Calu3 (cell line): ENCODE data around the gene MBP. TPM values are rescaled to one million over a fixed set of nuclear protein-coding genes. Genes with fewer than 3 reads are reported as not detected.

ENCODE experiments used
- BruUV-seq: library from RNA; stranded (reverse); fragments of 400-500 nt; replicated peaks from 2 replicates; lab custom pipeline; 2021; lab: Mats Ljungman, UMichigan
- CTCF ChIA-PET: fragments of 300-600 bp; sonication (Branson Sonifier 250); formaldehyde crosslinking; loops from one replicate; lab custom pipeline; 2022; ENCODE audit warnings: antibody characterized with exemption; lab: Charles Lee
- DNase-seq: peaks from one replicate; pipeline ENCODE4 v3.0.0; 2022
- H3K27ac Mint-ChIP-seq: one replicate; pipeline ENCODE4 v1.8.0; 2022; ENCODE audit warnings: mixed read lengths; ENCODE audit not compliant: unreplicated experiment
- H3K27me3 Mint-ChIP-seq: one replicate; pipeline ENCODE4 v1.8.0; 2022; ENCODE audit warnings: mixed read lengths; ENCODE audit not compliant: unreplicated experiment
- H3K36me3 Mint-ChIP-seq: one replicate; pipeline ENCODE4 v1.8.0; 2022; ENCODE audit warnings: mild to moderate bottlenecking, moderate library complexity, mixed read lengths; ENCODE audit not compliant: insufficient read depth, unreplicated experiment
- H3K4me1 Mint-ChIP-seq: one replicate; pipeline ENCODE4 v1.8.0; 2022; ENCODE audit warnings: mild to moderate bottlenecking, low read depth, mixed read lengths; ENCODE audit not compliant: unreplicated experiment
- H3K4me3 Mint-ChIP-seq: one replicate; pipeline ENCODE4 v1.8.0; 2022; ENCODE audit warnings: mild to moderate bottlenecking, low read depth, moderate library complexity, mixed read lengths; ENCODE audit not compliant: unreplicated experiment
- H3K9me3 Mint-ChIP-seq: one replicate; pipeline ENCODE4 v1.8.0; 2022; ENCODE audit warnings: low read depth, mixed read lengths; ENCODE audit not compliant: unreplicated experiment
- intact Hi-C: fragments of 100-400 bp; cut with micrococcal nuclease; formaldehyde crosslinking; loops from one replicate; pipeline ENCODE4 v1.10.0; 2022; ENCODE audit not compliant: unreplicated experiment
- total RNA-seq: library from RNA; stranded (reverse); gene quantifications from 2 replicates; pipeline ENCODE4 v1.2.3, GENCODE V29; 2022
- TF ChIP-seq, protein P1 (sequence below): fragments of 200-600 bp; IDR thresholded peaks from one replicate; pipeline ENCODE4 v1.8.0; 2022; ENCODE audit warnings: antibody characterized with exemption; ENCODE audit not compliant: unreplicated experiment

The MBP gene
- total RNA-seq, 1 experiment from 2014 or later, result 221 TPM

DNA sequence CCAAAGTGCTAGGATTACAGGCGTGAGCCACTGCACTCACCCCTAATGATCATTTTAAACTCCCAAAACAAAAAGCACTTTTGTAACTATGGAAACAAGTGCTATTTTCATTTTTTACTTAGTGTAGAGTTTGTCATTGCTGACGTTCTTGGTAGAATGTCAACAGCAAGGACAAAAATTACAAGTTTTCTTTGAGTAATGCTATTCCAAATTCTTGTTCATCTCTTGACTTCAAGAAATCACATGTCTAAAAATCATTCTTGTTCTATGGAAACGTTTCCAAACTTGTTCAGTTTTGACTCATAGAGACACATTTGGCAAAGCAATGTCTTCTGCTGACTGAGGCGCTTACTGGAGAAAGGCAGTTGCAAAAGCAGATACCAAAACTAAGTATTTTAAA is 82.6 kb downstream of the MBP start:
- TF ChIP-seq, protein P1, sequence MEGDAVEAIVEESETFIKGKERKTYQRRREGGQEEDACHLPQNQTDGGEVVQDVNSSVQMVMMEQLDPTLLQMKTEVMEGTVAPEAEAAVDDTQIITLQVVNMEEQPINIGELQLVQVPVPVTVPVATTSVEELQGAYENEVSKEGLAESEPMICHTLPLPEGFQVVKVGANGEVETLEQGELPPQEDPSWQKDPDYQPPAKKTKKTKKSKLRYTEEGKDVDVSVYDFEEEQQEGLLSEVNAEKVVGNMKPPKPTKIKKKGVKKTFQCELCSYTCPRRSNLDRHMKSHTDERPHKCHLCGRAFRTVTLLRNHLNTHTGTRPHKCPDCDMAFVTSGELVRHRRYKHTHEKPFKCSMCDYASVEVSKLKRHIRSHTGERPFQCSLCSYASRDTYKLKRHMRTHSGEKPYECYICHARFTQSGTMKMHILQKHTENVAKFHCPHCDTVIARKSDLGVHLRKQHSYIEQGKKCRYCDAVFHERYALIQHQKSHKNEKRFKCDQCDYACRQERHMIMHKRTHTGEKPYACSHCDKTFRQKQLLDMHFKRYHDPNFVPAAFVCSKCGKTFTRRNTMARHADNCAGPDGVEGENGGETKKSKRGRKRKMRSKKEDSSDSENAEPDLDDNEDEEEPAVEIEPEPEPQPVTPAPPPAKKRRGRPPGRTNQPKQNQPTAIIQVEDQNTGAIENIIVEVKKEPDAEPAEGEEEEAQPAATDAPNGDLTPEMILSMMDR, result no peak
- H3K4me1 Mint-ChIP-seq, result peaks cover 28% of the 10 kb centered on the region
- no peaks in the 10 kb centered on the region for H3K27me3 Mint-ChIP-seq
- peaks cover 53% of the 10 kb centered on the region for H3K36me3 Mint-ChIP-seq
- no peaks in the 10 kb centered on the region for H3K9me3 Mint-ChIP-seq
- H3K4me3 Mint-ChIP-seq, result no peak overlapping the region
- no peak for DNase-seq
- no TSS peak for BruUV-seq
- intact Hi-C loops, result no loop called here
- H3K27ac Mint-ChIP-seq, result no peak overlapping the region
- CTCF ChIA-PET, result interaction anchor here (1.1 kb wide), 1 partner anchor 158 kb away, joined by 3 read pairs; no protein-coding TSS in a partner anchor

DNA sequence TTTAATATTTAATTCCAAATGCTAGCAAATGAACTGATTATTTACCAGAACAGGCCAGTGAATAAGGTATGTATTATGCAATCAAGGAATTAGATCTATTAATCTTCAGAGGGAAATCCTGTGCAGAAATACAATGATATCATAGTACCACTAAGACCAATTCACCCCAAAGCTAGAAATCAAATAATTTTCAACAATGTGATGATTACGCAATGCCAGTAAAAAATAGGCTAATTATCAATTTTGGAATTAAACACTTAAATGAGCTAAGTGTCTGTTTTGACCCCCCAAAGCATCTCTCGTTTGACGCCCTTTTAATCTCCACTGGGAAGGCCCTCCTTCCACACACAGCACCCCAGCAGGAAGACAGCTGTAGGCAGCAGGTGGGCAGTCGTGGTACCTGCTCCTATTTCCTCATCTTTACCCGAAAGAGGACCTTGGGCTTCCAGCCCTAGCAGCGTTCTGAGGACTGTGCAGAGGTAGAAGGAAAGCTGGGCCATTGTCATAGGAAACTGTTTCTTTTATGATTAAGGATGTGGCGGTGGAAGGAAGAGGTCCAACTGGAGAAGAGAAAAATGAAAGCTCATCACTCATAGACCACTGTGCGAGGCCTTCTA is 84.7 kb downstream of the MBP start:
- H3K4me3 Mint-ChIP-seq, result no peak overlapping the region

DNA sequence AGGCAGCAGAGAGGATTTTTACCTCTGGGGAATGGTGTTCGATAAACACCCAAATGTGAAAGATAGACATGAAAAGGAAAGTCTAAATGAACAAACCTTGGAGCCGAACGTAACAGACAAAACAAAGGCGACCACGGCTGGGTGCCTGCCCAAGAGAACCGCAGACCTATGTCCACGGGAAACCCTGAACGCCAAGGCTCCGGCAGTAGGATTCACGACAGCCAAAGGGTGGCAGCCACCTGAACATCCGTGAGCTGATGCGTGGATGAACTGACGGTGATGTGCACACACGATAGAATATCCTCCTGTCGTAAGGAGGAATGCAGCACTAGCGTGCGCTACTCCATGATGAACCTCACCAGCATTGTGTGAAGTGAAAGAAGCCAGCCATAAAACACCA is 85.6 kb downstream of the MBP start:
- intact Hi-C loops, result no loop called here
- Mint-ChIP-seq H3K27ac (peak overlapping the region; percentile 6), H3K4me3 (no peak overlapping the region), H3K36me3 (peaks cover 56% of the 10 kb centered on the region), H3K4me1 (peaks cover 9% of the 10 kb centered on the region), H3K9me3 (no peaks in the 10 kb centered on the region), H3K27me3 (no peaks in the 10 kb centered on the region)
- TF ChIP-seq, protein P1, result no peak
- CTCF ChIA-PET, result interaction anchor here (1.3 kb wide), 1 partner anchor 165 kb away, joined by 4 read pairs; no protein-coding TSS in a partner anchor
- DNase-seq, result no peak
- BruUV-seq, result no TSS peak

More for the DNA sequence above, 84.7 kb downstream of the MBP start:
- TF ChIP-seq, protein P1, result no peak
- no peaks in the 10 kb centered on the region for H3K27me3 Mint-ChIP-seq
- intact Hi-C loops, result no loop called here
- no peak for DNase-seq
- CTCF ChIA-PET, result interaction anchor here (1.3 kb wide), 1 partner anchor 164 kb away, joined by 4 read pairs; no protein-coding TSS in a partner anchor
- no TSS peak for BruUV-seq
- peak overlapping the region; percentile 22 for H3K27ac Mint-ChIP-seq
- peaks cover 51% of the 10 kb centered on the region for H3K36me3 Mint-ChIP-seq
- no peaks in the 10 kb centered on the region for H3K9me3 Mint-ChIP-seq
- H3K4me1 Mint-ChIP-seq, result peaks cover 9% of the 10 kb centered on the region

DNA sequence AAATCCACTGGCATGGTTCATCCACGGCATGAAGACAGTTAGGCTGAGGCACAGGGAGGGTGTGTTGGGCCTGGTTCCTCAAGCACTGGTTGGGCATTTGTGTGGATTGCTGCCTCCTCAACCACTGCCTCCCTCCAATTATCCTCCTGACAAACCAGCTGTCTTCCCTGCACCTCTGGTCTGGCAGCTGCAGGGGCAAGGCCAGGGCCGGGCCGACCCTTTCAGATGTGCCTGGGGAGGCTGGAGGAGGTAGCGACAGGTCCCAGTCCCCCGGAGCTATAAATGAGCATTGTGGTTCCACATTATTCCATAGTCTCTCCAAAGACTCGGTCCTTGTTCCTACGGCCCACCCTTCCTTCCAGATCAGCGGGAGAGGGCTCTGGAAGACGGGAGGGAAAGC is 86.2 kb downstream of the MBP start:
- DNase-seq, result no peak
- H3K4me3 Mint-ChIP-seq, result no peak overlapping the region
- peak overlapping the region; percentile 24 for H3K27ac Mint-ChIP-seq
- no TSS peak for BruUV-seq
- TF ChIP-seq, protein P1, result no peak
- peaks cover 52% of the 10 kb centered on the region for H3K36me3 Mint-ChIP-seq
- intact Hi-C loops, result no loop called here
- H3K4me1 Mint-ChIP-seq, result peaks cover 4% of the 10 kb centered on the region
- no peaks in the 10 kb centered on the region for H3K9me3 Mint-ChIP-seq
- H3K27me3 Mint-ChIP-seq, result no peaks in the 10 kb centered on the region
- CTCF ChIA-PET, result interaction anchor here (0.5 to 1.3 kb wide), 3 partner anchors 8 to 166 kb away, joined by 4 to 8 read pairs (median 5); no protein-coding TSS in a partner anchor
